NCI-H69 (cell line): ENCODE data around the gene SLC25A53.

Experiments
- DNase-seq: peaks from one replicate; lab custom pipeline; 2025; lab: John Stamatoyannopoulos, UW

The SLC25A53 gene, protein sequence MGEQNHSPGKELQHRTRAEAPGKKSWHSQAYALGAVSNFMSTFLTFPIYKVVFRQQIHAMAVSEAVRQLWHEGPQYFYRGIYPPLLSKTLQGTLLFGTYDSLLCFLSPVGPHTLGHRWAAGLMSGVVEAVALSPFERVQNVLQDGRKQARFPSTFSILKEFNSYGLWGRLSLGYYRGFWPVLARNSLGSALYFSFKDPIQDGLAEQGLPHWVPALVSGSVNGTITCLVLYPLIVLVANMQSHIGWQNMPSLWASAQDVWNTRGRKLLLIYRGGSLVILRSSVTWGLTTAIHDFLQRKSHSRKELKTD

DNA sequence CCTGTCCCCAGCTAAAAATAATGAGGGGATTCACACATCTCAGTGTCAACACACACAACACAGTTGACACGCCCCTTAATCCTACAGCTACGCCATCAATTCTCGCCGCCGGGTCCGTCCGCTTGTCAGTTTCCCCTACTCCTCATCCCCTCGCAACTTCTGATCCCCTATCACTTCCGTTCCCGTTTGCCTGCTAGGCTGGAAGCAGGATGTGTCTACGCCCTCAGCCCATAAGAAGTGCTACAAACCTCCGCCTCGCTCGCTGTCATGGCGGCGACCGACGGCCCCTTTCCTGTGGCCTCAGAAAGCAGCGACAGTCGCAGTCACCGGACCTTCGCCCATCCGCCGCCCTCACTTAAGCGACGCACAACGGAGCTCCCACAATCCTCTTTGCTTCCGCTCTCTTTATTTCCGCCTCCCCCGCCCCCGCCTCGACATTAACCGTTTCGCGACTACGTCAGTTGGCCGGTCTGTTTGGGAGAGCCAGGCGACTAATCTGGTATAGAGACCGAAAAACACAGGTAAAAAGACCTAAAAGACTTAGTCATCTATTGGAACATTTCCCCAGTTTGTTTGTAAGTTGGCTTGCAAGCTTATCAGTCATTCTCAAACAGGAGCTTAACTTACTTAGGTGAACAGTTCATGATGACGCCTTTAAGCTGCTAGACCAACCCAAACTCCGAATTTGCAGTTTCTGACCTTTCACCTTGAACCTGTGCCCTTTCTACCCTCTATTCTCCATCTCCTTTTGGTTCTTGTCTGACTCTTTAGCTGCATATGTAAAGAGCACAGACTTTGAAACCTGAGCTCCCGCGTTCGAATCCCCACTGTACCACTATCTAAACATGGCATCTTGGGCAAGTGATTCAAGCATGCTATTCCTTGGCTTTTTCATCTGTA, at the start of gene SLC25A53:
Gene SLC25A53 (minus strand): TSS at position 380 of the 900 bp plus-strand sequence. CDS start 51,752 bp downstream, outside the sequence.
- peak; percentile 92 for DNase-seq

DNA sequence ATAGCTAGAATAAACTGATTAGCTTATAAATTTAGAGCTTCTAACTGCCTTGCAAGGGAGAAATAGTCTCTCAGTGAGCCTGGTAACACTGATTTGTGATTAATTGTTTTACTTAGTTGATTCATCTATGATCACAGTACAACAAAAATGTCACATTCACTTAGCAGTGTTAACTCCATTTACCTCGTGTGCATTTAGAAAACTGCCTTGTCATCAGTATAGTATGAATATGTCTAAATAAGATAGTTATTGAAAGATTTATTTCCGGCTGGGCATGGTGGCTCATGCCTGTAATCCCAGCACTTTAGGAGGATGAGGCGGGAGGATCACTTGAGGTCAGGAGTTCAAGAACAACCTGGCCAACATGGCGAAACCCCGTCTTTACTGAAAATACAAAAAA, 48.7 kb upstream of the SLC25A53 start:
- DNase-seq: no peak

DNA sequence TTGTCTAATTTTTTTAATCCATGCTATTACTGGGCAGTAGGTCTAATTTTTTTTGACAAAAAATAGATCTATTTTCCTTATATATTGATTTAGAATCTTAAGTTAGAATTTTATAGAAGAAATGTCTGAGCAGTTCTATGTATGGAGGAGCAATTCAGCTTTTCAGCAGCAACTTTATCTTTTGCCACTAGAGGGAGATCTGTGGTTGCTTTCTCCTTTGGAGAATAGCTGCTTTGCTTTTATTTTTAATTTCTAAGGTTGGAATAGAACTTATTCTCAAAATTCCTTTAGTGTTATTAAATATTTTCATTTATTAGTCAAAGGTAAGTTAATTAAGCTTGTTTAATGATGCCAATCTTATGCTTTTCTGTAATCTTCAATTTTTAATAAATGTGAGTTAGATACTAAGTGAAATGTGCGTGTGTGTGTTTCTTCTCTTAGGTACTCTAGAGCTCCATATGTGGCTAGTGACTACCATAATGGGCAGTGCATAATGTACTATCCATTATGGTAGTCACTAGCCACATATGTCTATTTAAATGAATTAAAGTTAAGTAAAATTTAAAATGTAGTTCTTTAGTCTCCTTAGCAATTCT, 38.8 kb upstream of the SLC25A53 start:
- DNase-seq: peak; percentile 13

DNA sequence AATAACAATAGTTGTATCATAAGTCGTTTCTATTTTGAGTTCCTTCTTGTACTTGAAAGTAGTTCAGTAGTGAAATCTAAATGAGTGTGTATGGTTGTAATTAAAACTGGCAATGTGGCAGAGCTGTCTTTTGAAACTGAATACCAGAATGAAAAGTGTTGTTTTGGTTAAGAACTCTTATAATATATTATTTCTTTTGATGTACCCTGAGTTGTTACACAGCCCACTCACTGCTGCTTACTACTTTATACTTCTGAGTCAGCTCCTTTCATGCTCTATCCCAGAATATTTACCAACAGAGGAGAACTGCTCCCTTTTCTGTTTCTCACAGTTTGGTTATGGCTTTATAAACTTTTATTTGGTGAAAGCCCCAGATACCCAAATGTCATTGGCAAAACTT, 38.2 kb upstream of the SLC25A53 start:
- no peak for DNase-seq

DNA sequence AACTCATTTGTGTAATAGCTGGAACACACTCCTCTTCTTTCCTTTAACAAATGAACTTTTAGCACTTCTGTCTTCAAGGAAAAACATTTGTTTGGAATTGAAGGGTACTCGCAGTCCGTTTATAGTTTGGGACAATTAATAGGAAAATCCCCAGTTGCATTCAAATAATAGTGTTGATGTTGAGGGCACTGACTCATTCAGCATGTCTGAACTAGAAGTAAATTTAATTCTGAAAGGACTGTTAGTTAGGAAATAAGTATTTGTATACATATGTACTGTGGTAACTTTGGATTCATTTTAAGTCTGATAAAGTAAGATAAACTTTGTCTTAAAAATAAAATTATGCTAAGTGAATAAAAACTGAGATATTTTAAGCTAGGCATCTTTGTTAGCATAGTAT, 36.7 kb upstream of the SLC25A53 start:
- no peak for DNase-seq

DNA sequence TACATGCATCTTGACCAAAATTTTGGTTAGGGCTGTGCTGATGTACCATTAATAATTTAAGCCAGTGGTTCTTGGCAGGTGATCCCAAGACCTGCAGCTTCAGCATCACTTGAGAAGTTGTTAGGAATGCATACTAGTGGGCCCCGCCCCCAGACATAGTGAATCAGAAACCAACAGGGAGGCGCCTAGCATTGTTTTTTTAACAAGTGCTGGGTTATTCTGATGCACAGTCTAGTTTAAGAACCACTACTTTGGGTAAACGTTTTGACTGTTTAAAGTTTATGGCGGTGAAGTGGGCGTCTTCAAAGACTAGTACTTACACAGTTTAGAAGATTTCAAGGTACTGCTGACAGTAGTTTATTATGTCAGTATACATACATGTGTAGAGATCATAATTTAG, 33.0 kb upstream of the SLC25A53 start:
- DNase-seq: no peak

DNA sequence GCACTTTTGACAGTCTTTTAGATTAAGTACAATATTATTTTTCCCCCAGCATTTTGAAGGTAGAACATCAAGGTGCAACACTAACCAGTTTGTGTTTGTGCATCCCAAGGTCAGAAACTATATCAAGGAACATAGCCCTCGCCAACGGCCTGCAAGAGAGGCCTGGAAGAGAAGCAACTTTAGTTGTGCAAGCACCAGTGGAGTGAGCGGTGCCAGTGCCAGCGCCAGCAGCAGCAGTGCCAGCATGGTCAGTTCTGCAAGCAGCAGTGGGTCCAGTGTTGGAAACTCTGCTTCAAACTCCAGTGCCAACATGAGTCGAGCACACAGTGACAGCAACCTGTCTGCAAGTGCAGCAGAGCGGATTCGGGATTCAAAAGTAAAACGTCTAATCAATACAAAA, 31.1 kb upstream of the SLC25A53 start:
- DNase-seq: no peak

DNA sequence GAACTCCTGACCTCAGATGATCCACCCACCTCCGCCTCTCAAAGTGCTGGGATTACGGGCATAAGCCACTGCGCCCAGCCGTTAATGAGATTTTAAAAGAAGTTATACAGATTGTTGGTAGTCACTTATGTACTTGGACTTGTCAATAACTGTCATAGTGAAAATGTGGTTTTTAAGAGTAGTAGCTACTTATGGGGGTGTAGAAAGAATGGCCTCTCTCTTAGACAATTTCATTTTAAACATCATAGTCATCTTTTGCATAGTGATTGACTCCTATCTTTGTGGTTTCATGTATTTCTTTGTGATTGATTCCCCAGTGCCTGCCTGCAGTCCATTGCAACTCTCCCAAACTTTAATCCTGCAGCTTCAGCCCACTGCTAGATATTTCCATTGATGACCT, 26.9 kb upstream of the SLC25A53 start:
- DNase-seq: no peak

DNA sequence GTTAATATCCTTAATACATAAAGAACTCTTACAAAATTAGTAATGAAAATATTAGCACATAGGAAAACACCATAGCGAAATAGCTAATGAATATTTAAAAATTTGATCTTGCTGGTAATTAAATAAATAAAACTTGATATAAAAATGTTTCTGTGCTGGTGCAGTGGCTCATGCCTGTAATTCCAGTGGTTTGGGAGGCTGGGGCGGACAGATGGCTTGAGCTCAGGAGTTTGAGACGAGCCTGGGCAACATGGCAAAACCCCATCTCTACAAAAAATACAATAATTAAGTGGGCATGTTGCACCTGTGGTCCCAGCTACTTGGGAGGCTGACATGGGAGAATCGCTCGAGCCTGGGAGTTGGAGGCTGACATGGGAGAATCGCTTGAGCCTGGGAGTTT, 17.0 kb upstream of the SLC25A53 start:
- no peak for DNase-seq

DNA sequence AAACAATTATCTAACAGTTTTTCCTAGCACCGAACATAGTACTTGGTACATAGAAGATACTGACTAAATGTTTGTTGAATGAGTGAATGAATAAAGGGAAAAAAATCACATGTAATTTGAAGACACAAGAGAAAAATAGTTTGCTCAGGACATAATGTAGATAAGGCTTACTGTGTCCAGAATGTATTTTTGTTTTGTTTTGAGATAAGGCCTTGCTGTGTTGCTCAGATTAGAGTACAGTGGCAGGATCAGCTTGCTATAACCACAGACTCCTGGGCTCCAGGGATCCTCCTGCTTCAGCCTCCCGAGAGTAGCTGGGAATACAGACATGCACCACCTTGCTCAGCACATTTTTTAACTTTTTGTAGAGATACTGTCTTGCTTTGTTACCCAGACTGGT, 16.0 kb upstream of the SLC25A53 start:
- DNase-seq: no peak

DNA sequence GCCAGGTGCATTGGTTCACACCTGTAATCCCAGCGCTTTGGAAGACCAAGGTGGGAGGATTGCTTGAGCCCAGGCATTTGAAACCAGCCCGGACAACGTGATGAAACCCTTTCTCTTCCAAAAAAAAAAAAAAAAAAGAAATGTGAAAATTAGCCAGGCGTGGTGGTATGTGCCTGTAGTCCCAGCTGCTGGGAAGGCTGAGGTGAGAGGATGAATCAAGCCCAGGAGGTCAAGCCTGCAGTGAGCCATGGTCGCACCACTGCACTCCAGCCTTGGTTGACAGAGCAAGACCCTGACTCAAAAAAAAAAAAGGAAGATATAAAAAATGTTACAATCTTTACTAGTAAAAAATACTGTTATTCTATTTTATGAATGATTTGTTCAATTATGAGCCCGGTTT, 15.3 kb upstream of the SLC25A53 start:
- DNase-seq: no peak

DNA sequence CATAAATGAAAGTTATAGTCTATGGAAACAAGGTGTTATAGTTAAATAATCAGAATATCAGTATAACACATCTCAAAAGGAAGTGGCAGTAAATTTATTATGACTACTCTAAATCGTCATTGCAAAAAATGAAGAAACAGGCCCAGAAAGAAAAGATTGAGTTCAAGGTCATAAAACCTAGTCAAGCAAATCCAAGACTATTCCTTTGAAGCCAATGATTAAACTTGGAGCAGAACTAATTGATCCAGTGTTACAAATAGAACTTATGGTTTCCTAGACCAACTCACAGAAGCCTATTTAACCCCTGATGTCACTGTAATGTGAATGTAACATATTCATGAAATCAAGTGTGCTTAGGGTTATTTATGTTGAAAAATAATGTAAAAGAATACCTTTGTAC, 11.3 kb upstream of the SLC25A53 start:
- DNase-seq: no peak

DNA sequence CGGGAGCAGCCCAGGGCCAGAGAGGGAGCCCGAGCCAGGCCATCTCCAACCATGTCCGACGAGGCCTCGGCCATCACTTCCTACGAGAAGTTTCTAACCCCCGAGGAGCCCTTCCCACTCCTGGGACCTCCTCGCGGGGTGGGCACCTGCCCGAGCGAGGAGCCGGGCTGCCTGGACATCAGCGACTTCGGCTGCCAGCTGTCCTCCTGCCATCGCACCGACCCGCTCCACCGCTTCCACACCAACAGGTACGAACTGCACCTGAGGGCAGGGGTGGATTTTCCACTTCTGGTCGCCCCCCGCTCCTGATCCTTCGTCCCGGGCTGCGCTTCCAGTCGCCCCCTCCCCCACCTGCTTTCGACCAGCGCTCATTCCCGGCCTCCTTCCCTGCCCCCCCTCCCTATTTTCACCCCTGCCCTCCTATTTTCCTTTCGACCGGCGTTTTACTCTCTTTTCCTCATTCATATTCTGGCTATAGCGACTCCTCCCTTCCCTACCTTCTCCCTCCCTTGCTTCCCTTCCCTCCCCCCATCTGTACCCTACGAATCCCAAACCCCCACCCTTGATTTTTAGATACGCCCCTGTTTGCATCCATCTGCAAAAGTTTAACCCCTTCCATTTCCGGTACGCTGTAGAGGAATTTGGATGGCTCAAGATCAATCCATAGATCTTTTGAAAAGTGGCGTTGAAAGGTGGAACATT, 10.1 kb upstream of the SLC25A53 start:
- DNase-seq: peak; percentile 31

DNA sequence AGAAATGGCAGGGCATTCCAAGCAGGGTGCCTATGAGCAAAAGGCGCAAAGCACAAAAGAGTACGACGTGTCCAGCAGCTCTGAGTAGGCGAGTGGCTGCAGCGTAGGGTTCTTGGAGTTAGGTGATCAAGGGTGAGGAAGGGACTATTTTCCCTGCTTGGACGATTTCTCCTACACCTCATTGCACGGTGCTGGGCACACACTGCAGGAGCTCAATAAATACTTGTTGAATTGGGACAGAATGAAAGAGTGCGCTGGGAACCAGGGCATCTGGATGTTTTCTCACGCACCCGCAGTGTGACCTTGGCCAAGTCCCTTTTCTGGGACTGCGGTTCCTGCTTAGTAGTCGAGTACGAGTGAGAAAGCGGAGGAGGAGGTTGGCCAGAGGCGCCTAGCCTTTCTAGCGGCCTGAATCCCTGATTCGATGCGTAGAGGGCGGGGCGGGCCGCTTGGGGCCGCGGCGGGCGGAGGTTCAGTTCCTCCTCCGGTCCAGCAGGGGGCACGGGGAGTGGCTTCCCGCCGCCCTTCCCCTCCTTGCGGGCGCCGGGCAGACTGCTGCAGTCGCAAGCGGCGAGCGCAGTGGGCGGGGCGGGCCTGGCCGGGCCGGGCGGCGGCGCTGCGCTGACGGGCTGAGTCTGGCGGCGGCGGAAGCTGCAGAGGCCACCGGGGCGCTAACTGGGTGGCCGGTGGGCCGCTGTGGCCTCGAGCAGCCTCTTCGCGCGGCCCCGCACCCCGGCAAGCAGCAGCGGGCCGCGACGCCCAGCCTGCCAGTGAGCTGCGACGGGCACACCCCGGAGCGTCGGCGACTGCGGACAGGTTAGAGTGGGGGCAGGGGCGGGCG, 9.3 kb upstream of the SLC25A53 start, which contains the start of gene FAM199X:
Gene FAM199X (plus strand): TSS at position 560 of the 841 bp plus-strand sequence. CDS start 333 bp downstream, outside the sequence.
- DNase-seq: peak; percentile 93

DNA sequence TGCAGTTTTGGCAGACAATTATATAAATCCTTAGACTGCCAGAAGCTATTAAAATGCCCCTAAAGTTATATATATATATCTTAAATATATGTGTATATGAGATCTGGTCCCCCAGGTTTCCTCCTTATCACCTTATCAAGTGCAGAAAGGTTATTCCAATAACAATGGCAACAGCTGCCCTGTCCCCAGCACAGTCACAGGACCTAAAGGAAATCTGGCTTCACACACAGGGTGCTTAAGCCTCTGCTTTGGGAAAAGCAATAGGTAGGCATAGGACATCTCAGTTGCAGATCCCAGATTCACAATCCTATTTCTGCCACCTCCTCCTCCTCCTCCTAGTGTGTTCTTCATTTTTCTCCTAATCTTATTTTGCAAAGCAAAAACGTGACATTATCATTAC, 5.8 kb downstream of the SLC25A53 start:
- no peak for DNase-seq

DNA sequence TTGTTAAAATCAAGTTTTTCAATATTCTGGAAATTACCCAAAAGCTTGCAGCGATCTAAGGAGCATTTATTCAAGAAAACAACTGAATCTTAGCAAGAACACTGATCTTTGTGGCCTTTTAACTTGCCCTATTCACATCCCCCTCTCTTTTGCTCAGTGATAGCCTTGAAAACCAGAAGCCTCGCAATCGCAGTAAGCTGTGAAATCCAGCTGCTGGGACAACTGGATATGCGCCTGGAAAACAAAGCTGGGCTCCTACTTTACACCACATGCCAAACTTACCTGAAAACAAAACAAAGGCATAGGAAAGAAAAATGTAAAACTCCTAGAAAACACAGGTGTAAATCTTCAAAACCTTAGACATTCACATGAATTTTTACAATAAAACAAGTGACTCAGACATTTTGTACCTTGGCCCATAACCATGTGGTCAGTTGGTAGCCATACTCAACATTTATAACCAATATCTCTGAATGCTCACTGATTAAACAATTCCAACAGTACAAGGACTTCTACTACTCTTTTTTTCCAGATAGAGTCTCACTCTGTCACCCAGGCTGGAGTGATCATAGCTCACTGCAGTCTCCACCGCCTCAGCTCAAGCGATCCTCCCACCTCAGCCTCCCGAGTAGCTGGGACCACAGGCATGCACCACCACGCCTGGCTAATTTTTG, 15.6 kb downstream of the SLC25A53 start:
- DNase-seq: no peak

DNA sequence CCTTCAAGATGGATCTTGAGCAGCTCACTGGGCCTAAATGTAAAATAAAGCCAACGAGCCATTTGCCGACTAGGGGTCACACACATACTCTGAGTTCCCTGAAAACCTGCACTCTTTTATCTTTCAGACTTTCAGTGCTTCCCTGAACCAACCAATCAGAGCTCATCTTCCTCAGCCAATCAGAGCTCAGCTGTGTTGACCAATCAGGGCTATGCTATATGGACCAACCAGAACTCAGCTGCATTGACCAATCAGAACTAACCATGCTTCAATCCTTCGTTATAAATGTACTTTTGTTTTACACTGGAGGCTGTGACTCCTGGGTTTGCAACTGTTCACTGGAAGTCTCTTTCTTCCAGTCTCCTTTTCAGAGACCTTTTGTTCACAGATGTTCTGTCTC, 19.3 kb downstream of the SLC25A53 start:
- DNase-seq: peak; percentile 32

DNA sequence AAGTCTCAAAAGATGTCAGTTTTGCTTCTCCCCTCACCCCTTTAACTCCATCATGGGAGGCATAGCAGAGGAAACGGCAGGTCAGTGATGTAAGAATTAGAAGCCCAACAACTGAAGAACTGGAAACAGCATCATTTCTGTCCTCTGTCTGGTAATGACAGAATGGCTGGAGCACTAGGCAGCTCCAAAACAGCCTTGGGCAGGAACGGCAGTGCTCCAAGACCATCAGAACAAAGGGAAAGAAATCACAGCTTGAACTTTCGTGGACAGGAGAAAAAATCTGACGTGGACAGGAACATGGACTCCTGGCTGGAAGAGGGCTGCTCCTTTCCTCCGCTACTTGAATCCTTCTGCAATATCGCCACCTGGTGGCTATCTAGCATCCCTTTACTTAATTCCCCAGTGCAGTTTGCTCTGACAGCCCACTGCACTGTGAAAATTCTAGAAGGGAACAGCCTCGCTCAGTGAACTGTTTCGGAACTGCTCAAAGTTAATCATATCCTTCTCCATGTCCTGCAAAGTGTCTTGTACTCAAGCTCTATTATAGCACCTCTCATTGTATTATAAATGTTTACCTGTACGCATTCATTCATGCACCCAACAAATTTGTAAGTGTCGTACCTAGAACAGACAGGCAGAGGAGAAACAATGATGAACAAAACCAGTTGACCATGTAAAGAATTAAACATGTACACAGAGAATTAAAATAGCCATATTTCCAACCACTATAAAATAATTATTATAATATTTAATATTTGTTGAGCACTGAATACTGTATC, 20.4 kb downstream of the SLC25A53 start:
- DNase-seq: peak; percentile 86

DNA sequence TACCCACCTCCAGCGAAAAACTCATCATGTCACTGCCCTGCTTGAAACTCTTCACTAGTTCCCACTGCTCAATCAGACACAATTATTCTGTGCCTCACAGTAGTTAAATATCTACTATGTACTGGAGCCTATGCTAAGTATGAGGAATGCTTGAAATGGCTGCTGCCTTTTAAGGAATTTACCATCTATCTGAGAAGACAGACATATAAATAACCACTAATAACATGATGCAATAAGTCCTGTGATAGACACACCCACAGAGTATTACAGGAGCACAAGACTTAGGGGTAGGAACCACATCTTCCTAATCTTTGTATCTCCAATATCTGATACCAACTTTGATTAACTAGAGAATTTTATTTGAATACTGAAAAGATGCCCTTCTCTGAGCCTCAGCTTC, 21.1 kb downstream of the SLC25A53 start:
- DNase-seq: no peak
